Left lobe of liver (tissue), 2 donors: Measurements from ENCODE around the gene TRAK1. TPM values are rescaled to one million over a fixed set of nuclear protein-coding genes. Genes with fewer than 3 reads are reported as not detected.

ENCODE experiments used
- ATAC-seq: fragments of 200-7000 bp; cut with Tn5 transposase; one replicate; pipeline ENCODE4 v1.9.1; 2020; ENCODE audit warnings: mild to moderate bottlenecking, moderate library complexity
- DNase-seq: peaks from one replicate; pipeline ENCODE4 v3.0.0-alpha.2; 2020; ENCODE audit warnings: low spot score
- total RNA-seq: library from RNA; stranded (reverse); gene quantifications from one replicate; pipeline ENCODE4 v1.2.1, GENCODE V29; 2021
- donor health status: DM: no; HTN: no; CAD: no; lungs with moderate emphysema.
- donor health status: DM: no; HTN: yes; CAD: no.

Gene TRAK1
- total RNA-seq, 1 donor from 2014 or later, result 11.2 TPM

- ATAC-seq, result no peak
- no peak for DNase-seq
Measured at GRCh38 chr3:42228796-42229195, 137.6 kb downstream of the TRAK1 start.

GRCh38 chr3:42229266-42229941 is 138.2 kb downstream of the TRAK1 start:
- ATAC-seq, result peak; percentile 14
- no peak for DNase-seq

- DNase-seq (no peak), ATAC-seq (peak; percentile 73)
Measured at GRCh38 chr3:42229942-42230688, 139.0 kb downstream of the TRAK1 start.

DNA sequence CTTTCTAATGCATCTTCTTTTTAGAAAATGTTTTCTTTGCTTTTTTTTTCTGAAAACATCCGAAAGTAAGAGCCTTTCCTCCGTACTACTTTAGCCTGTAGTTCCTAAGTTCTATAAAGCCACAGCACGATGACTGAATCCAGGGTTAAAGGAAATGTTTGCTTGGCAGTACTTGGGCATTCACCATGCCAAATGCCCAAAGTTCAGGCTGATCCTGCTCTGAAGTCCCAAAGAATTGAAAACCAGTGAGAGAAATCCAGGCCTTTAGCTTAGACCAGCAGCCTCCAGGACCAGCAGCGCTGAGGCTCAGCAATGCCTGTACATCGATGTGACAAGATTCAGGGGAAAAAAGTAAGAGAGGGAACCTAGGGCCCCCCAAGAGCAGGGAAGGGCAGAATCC is 139.7 kb downstream of the TRAK1 start:
- DNase-seq (peak; percentile 74), ATAC-seq (peak; percentile 93)

- no peak for ATAC-seq
- no peak for DNase-seq
Measured at GRCh38 chr3:42235532-42235931, 144.4 kb downstream of the TRAK1 start.

GRCh38 chr3:42236611-42237010 is 145.5 kb downstream of the TRAK1 start:
- DNase-seq, result no peak
- ATAC-seq, result no peak

DNA sequence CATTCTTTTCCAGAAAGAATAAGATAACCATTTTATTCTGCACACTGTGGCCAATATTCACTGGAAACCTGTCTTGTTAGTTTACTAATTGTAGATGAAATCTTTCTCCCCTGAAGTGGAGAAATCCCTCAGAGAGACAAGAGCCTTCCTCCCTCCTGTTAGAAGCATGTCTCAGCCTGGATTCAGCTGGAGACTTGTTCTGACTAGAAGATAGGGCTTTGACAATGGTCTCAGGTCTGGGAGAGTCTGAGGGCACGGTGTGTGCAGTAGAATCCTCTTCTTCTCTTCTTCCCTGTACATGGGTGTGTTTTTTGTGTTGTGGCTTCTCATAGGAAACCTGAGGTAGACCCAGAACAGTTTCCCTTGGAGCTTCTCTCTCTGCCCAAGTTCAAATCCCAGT is 154.9 kb downstream of the TRAK1 start:
- no peak for DNase-seq
- no peak for ATAC-seq

DNA sequence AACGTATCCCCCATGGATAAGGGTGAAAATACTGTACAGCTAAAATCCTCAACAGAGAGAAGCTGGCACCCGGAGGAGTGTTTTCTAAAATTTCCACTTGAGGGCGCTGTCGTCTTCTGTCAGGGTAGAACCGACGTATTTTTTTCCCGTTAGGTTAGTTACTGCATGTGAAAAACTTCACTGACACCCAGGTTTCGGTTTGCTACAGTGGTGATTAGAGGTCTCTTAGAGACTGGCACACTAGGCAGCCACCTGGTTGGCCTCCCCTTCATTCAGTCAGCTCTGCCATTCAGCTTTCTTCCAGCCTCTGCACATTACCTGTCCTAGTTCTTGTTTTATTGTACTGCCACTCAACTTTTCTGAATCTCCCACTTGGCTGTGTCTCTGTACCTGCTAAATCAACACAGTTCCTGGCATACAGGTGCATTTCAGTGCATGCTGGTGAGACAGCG is 156.4 kb downstream of the TRAK1 start:
- ATAC-seq, result peak; percentile 95
- peak; percentile 61 for DNase-seq

GRCh38 chr3:42250761-42251160 is 159.6 kb downstream of the TRAK1 start:
- DNase-seq (no peak), ATAC-seq (no peak)

- DNase-seq (no peak), ATAC-seq (no peak)
Measured at GRCh38 chr3:42254566-42254965, 163.4 kb downstream of the TRAK1 start.

DNA sequence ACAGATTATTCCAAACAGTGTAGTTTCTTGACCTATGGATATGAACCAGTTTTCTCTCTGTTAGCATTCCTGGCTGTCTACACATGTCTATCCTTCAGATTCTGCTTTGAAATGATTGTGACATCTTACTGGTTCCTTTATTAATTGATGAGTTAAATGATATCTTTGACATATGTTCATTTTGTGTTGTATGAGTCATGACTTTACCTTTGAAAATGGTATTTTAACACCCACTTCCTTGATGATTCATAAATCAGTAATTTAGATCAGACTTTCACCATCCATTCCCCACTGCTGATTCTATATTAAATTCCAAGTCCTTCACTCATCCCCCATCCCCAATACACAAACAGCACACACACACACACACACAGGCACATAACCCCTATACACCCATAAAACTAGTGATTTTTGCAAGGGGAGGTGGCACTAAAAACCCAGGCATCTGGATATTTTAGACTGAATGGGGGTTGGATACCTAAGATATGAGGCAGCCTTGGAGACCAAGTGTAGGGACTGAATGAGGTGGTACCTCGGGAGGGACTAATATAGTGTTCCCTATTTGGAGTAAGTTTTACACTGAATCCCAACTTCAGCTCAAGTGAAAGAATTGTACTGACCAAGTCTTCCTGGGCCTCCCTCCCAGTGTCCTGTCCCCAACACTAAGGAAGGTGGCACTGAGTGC is 165.1 kb downstream of the TRAK1 start:
- ATAC-seq (no peak), DNase-seq (no peak)

DNA sequence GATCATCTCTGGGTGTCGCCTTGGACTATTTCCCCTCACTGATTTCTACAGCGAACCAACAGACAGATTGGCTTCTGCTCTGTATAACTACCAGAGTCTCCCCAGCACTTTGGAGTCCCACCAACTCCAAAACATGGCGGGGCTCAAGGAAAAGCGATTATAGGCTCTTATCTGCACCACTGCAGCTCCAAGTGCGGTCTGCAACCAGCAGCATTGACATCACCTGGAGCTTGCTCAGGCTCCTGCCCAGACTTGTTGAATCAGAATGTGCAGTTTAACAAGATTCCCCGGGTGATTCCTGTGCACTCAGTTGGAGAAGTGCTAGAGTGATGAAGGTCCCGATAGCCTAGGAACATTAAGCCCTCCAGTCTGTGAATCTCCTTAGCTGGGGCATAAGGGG is 165.8 kb downstream of the TRAK1 start:
- ATAC-seq (no peak), DNase-seq (no peak)

- no peak for ATAC-seq
- DNase-seq, result no peak
Measured at GRCh38 chr3:42262525-42262924, 171.4 kb downstream of the TRAK1 start.

DNA sequence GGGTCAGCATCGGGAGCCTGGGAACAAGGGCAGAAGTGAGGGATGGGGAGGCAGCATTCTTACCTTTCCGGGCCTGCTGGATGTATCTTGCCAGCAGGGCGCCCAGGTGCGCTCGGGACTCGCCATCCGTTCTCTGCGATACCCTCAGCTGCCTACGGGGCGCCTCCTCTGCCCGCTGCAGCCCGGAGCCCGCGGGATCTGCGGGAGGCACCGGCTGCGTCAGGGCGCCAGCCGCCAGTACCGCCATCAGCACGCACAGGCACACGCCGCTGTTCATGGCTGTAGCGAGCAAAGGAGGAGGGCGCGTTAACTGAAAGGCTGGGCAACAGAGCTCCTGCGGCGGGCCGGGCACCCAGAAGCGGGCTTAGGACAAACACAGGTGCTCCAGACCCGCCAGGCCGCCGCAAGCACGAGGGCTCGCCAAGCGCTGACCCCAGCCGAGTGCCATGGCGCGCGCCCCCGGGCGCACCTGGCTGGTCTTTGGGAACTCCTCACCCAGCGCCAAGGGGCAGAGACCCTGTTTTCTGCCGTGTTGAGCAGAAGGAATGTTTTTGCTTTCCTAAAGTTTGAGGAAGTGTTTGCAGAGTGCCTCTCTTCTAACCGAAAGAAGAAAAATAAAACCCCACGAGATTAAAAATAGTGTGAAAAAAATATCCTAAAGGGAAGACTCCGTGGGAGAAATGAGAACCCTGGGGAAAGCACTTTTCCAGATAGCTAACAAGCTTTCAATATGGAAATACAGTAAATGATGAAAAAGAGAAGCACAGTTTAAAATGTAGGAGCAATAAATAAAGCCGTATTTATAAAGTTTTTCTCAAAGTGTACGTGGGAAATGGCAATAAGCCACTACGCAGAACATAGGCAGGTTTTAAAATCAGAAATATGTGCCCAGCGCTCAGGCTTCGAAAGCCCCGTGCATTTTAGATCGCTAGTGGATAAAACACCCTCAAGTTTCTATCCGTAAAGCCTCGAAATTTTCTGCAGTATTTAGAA is 172.5 kb downstream of the TRAK1 start:
- peak; percentile 41 for ATAC-seq
- DNase-seq, result no peak

DNA sequence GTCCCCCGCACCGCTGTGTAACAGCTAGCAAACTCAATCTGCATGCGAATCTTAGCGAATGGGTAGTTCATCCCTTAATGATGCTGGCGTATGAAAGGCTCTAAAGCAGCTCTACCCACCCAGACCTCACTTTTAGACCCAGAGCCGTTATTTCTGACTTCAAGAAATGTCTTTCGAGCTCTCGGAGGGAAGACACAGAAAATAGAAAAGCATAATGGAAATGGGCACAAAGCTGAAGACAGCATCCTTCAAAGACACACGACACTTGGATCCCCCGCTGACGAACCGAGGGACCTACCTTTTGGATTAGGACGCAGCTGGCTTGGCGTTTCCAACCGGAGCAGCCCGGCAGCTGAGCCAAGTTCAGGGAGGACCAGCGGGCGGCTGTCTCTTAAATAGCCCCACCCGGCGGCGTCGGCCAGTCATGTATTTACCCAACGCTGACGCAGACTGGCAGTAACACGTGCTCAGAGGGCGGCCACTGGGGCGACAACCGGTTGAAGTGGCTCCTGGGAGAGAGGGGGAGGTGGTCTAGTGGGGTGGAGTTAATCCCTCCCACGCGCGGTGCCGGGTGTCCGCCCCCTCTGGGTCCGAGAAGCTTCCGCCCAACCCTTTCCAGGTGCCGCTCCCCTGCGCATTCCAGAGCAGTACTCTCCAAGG is 173.4 kb downstream of the TRAK1 start:
- peak; percentile 35 for ATAC-seq

GRCh38 chr3:42265059-42265991 is 174.2 kb downstream of the TRAK1 start:
- no peak for ATAC-seq
- no peak for DNase-seq

More for the DNA sequence above, 173.4 kb downstream of the TRAK1 start:
- no peak for DNase-seq

DNA sequence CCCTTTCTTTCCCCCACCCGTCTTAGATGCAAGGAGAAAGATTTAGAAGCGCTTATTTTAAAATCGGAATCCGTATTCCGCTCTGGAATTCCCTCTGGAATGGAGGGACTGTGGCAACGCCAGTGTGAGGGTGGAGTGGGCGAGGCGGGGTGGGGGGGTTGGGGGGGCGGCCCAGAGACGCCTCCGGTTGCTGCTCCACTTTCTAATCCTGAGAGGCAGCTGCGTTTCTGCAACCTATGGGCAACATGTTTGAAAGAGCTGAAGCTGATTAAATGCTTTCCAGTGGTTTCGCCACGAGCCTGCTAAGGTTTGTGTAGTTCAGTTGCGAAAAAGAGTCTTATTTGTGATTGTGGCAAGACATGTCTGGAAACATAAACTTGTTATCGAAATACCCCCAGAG is 174.9 kb downstream of the TRAK1 start, which contains the start of gene CCK:
TSS of gene CCK (minus strand) at position 101 of the 400 bp plus-strand sequence. CDS start 2,555 bp downstream, outside the sequence.
- DNase-seq (no peak), ATAC-seq (no peak)

DNA sequence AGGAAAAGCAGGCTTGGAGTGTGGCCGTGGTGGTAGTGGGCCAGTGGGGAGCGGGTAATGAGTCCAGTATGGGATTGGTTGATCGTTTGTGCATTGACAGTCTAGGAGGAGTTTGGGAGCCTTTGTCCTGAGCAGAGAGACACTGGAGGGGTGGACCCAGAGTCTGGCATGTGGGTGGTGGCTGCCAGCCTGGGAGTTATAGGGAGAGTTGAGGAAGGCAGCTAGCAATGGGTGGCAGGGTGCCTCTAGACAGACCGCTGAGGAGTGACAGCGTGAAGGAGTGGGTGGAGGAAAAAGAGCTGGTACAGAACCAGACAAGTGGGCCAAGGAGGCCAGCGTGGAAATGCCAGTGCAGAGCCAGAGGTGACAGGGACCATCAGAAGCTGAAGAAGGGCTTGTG is 176.7 kb downstream of the TRAK1 start:
- DNase-seq (no peak), ATAC-seq (no peak)

DNA sequence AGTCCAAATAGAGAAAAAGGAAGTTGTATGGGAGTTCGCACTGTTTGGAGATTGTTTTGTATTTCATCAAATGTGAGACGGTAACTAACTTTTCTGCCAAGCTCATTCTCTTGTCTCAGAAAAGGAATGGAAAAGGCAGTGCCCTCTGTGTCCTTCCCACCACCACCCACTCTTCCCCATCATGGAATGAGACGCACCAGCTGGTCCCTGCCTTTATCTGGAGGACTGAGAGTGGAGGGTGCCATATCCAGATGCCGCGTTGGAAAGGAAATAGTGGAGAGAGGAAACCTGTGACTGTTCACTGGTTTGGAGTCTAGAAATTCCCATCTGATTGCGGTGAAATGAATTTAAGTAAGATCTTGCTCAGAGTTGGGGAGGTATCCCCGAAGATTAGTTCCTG is 178.5 kb downstream of the TRAK1 start:
- ATAC-seq (no peak), DNase-seq (no peak)
